LNCaP clone FGC (cell line): Measurements from ENCODE around the gene LONP1.

Source experiments
- DNase-seq: peaks from one replicate; pipeline ENCODE4 v3.0.0-alpha.2; 2011; ENCODE audit warnings: low read depth
- H3K4me3 ChIP-seq: 2 replicates; pipeline ENCODE4 v1.5.1; 2011; ENCODE audit warnings: mild to moderate bottlenecking, low read depth, low read length, control low read depth
- TF ChIP-seq, protein P1 (sequence below): IDR thresholded peaks from 2 replicates; pipeline ENCODE4 v1.5.1; 2012; ENCODE audit warnings: mild to moderate bottlenecking; ENCODE audit not compliant: control insufficient read depth, insufficient read depth; ENCODE audit errors: extremely low read depth

The LONP1 gene

DNA sequence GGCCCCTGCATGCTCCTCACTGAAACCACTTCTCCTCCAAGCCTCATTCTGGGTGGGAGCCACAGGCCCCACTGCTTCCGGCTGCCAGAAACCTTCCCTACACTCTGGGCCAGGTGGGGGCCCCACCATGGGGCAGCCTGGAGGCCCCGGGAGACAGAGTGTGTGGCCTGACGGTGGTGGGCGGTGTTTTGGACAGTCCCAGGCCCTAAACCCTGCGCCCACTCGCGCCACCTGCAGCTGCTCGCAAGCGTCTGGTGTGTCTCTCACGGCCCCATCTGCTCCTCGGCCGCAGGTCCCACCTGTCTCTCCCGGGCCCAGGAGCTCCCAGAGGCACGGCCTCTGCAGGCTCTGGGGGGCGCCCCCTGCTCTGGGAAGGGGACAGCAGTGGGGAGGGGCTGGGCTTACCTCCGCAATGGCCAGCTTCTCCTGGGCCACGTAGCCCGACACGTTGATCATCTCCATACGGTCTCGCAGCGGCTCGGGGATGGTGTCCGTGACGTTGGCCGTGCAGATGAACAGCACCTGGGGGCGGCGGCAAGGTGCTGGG is 24.2 kb downstream of the LONP1 start:
- no peak for DNase-seq
- TF ChIP-seq, protein P1, sequence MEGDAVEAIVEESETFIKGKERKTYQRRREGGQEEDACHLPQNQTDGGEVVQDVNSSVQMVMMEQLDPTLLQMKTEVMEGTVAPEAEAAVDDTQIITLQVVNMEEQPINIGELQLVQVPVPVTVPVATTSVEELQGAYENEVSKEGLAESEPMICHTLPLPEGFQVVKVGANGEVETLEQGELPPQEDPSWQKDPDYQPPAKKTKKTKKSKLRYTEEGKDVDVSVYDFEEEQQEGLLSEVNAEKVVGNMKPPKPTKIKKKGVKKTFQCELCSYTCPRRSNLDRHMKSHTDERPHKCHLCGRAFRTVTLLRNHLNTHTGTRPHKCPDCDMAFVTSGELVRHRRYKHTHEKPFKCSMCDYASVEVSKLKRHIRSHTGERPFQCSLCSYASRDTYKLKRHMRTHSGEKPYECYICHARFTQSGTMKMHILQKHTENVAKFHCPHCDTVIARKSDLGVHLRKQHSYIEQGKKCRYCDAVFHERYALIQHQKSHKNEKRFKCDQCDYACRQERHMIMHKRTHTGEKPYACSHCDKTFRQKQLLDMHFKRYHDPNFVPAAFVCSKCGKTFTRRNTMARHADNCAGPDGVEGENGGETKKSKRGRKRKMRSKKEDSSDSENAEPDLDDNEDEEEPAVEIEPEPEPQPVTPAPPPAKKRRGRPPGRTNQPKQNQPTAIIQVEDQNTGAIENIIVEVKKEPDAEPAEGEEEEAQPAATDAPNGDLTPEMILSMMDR: no peak
- H3K4me3 ChIP-seq: no peak overlapping the region

DNA sequence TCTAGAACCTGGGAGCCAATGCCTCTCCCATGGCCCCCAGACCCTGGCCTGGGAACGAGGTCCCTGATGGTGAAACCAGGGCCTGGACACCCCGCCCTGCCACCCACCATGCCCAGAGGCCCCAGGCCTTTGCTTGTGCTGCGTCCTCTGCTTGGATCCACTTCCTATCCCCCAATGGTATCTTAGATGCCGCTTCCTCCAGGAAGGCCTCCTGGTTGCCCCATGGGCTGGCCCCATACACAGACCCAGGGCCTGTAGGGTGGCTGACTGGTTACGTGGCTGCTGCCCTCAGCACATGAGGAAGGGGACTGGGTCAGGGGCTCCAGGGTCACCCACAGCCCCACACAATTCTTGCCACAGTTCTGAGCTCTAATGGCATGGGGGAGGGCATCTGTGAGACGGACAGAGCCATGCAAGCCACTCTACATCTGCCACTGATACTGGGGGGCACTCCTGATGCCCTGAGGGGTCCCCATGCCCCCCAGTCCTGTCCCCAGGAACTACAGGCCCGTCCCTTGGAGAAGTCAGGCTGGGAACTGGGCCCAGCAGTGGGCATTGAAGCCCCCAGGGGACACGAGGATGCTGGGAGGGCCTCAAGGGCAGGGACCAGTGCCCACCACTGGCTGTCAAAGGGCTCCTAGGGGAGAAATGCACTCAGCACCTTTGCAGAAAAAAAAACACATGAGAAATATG is 24.8 kb downstream of the LONP1 start:
- no peak overlapping the region for H3K4me3 ChIP-seq
- no peak for DNase-seq
- TF ChIP-seq, protein P1: no peak

DNA sequence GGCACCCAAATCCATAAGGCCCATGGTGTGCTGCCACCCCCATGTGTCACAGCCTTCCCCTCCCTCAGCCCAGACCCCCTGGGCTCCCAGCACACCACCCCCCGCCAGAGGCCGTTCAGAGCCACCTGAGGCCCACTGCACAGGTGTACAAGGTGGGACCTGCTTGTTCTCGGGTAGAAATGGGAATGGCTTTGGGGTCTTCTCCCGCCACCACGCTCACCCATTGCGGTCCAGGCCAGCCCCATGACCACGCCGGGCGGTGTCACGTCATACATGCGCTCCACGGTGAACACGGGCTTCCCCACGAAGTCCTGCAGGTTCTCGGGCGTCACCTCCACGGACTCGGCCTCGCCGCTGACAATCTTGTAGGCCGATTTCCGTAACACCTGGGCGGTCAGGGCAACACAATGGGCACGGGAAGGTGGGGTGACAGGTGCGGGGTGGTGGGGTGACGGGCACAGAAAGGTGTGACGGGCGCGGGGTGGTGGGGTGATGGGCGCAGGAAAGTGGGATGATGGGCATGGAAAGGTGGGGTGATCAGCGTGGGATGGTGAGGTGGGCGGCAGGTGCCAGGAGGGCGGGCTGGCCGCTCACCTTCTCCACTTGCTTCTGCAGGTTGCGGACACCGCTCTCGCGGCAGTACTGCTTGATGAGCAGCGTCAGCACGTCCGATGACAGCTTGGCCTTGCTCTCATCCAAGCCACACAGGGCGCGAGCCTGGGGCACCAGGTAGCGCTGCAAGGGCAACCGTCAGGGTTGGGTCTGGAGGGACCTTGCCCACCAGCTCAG is 25.6 kb downstream of the LONP1 start:
- no peak for DNase-seq
- TF ChIP-seq, protein P1: no peak
- H3K4me3 ChIP-seq: no peak overlapping the region

DNA sequence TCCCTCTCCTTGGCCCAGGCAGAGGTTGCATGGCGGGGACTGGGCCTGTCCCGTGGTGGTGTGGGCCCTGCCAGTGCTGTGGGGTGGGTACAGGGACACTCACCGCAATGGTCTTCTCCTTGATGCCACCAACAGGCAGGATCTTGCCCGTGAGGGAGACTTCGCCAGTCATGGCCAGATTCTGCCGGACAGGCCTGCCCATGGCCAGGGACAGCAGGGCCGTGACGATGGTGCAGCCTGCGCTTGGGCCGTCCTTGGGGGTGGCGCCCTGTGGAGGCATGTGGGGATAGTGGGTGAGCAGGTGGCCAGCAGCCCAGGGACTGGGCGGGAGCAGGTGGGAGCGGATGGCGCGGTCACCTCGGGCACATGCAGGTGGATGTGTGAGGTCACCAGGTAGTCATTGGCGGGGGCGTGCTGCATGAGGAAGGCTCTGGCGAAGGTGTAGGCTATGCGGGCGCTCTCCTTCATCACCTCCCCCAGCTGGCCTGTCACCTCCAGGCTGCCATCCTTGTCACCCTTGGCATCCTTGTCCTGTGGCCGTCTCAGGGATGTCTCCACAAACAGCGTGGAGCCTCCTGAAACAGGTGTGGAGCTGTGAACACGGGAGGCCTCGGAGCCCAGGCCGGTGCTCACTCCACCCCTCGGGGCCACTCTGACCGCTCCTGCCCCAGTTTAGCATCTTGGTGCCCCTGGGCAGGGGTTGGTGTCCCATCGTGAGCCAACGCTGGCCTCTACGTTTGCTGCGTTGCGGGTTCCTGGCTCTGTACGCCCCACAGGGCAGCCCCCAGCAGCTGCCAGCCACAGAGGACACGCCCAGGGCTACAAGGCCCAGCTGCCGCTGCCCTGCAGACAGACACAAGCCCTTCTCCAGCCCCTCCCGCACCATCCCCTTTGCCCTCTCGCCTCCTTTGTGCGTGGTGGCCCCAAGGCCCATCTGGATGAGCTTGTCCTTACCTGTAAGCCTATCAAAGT is 26.5 kb downstream of the LONP1 start:
- no peak overlapping the region for H3K4me3 ChIP-seq
- no peak for DNase-seq
- TF ChIP-seq, protein P1: no peak

- H3K4me3 ChIP-seq: no peak overlapping the region
- TF ChIP-seq, protein P1: no peak
- DNase-seq: no peak
Observed at GRCh38 chr19:5692723-5693194, 27.2 kb downstream of the LONP1 start.
